RKO (cell line): ENCODE data around the gene UCK2.
A peak's percentile ranks its signal among the peaks of the same experiment; 100 is the strongest.
"Not testable (repeated sequence)": the region's sequence is repeated elsewhere in the genome, so short reads cannot be mapped to it uniquely, and the experiment has no call there.

Experiments used
- DNase-seq: peaks from one replicate; pipeline ENCODE4 v3.0.0-alpha.2; 2016; ENCODE audit warnings: low spot score

UCK2 gene

GRCh38 chr1:165827268-165828102 is at the start of gene UCK2:
Gene UCK2 (plus strand): TSS chr1:165827614. CDS start chr1:165827834, 220 bp downstream.
- peak; percentile 83 for DNase-seq

GRCh38 chr1:165778197-165778596 is 49.2 kb upstream of the UCK2 start:
- DNase-seq, result not testable (repeated sequence)

- DNase-seq, result not testable (repeated sequence)
Observed at GRCh38 chr1:165783519-165783918, 43.9 kb upstream of the UCK2 start.

GRCh38 chr1:165787741-165788140 is 39.7 kb upstream of the UCK2 start:
- DNase-seq, result no peak

GRCh38 chr1:165793951-165794350 is 33.5 kb upstream of the UCK2 start:
- peak; percentile 16 for DNase-seq

GRCh38 chr1:165795894-165796293 is 31.5 kb upstream of the UCK2 start:
- no peak for DNase-seq

GRCh38 chr1:165799387-165799786 is 28.0 kb upstream of the UCK2 start:
- no peak for DNase-seq

- DNase-seq, result not testable (repeated sequence)
Observed at GRCh38 chr1:165804513-165804912, 22.9 kb upstream of the UCK2 start.

GRCh38 chr1:165807613-165808012 is 19.8 kb upstream of the UCK2 start:
- no peak for DNase-seq

GRCh38 chr1:165815725-165816124 is 11.7 kb upstream of the UCK2 start:
- no peak for DNase-seq

GRCh38 chr1:165816157-165816556 is 11.3 kb upstream of the UCK2 start:
- DNase-seq, result no peak

GRCh38 chr1:165816826-165817497 is 10.5 kb upstream of the UCK2 start:
- DNase-seq, result no peak

GRCh38 chr1:165823552-165824268 is 3.7 kb upstream of the UCK2 start:
- DNase-seq, result no peak

GRCh38 chr1:165824269-165824643 is 3.2 kb upstream of the UCK2 start:
- no peak for DNase-seq

GRCh38 chr1:165826565-165827267 is 698 bp upstream of the UCK2 start:
- no peak for DNase-seq

- DNase-seq, result peak; percentile 56
Observed at GRCh38 chr1:165828103-165828668, 772 bp downstream of the UCK2 start.

GRCh38 chr1:165828669-165829329 is 1.4 kb downstream of the UCK2 start:
- DNase-seq, result peak; percentile 88

GRCh38 chr1:165829888-165830287 is 2.5 kb downstream of the UCK2 start:
- peak; percentile 15 for DNase-seq

- no peak for DNase-seq
Observed at GRCh38 chr1:165831146-165831545, 3.7 kb downstream of the UCK2 start.

GRCh38 chr1:165832902-165833301 is 5.5 kb downstream of the UCK2 start:
- no peak for DNase-seq

GRCh38 chr1:165833358-165833757 is 5.9 kb downstream of the UCK2 start:
- no peak for DNase-seq
